NOMO-1 treated with DMSO at 0.1 percent for 48 hours (cell line): ENCODE measurements around the gene SLC5A9.

Source experiments
- DNase-seq: peaks from one replicate; lab custom pipeline; 2025; ENCODE audit not compliant: unreplicated experiment; lab: John Stamatoyannopoulos, UW

Gene SLC5A9

DNA sequence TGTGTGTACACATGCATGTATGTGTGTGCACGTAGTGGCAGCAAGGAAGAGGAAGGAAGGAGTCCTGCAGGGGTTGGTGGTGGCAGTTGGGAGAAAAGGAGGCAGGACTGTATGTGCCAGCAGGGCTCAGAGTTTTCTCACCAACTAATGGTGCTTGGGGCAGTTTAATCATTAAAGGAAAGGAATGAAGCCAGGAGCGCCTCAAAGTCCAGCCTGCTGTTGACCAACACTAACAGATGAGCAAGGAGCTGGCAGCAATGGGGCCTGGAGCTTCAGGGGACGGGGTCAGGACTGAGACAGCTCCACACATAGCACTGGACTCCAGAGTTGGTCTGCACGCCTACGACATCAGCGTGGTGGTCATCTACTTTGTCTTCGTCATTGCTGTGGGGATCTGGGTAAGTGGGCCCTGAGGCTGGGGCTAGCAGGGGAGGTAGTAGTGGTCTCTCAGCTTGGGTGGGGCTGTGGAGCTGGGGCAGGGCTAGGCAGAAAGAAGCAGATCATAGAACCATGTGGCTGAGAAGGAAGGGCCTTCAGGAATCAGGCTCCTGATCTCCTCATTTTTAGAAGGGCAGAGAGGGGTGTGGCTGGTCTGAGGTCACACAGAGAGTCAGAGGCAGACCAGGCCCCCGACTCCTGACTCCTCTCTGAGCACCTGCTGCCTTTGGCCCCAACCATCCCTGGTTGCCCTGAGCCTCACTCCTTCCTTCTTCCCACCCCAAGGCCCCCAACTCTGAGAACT is at the start of gene SLC5A9:
SLC5A9 (plus strand) TSS at position 216 of the 742 bp plus-strand sequence; CDS start at position 237, 21 bp downstream.
- DNase-seq: no peak

DNA sequence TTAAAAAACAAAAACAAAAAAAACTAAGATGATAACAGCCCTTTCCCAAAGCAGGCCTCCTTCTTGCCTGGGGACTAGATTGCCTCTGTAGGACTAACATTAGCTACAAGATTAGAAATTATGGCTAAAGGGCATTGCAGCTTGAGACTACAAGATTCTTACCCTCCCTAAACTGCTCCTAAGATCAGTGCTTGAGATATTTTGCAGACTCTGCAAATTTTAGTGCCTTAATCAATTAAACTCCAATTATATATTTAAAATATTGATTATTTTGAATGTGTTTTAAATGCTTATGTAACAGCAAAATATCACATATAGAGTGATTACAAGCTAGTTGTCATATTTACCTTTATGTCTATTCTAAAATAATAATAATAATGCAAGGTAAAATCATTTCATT is 47.4 kb upstream of the SLC5A9 start:
- no peak for DNase-seq

DNA sequence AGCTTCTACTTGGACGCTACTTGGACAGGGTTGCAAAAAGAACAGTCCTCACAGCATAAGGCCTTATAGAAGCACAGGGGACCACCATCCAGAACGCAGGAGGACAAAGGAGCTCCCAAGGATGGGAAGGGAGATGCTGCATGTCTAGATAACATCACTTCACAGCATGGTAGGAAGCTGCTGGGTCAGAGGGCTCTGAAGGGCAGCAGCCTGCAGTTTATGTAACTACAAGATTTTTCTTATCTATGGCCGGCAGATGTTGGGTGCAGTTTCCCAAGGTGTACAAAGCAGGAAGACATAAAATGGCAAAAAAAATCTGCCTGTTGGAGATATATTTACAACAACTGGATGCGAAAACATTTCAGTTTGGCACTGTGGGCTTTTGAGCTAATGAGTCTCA is 45.3 kb upstream of the SLC5A9 start:
- DNase-seq: no peak

DNA sequence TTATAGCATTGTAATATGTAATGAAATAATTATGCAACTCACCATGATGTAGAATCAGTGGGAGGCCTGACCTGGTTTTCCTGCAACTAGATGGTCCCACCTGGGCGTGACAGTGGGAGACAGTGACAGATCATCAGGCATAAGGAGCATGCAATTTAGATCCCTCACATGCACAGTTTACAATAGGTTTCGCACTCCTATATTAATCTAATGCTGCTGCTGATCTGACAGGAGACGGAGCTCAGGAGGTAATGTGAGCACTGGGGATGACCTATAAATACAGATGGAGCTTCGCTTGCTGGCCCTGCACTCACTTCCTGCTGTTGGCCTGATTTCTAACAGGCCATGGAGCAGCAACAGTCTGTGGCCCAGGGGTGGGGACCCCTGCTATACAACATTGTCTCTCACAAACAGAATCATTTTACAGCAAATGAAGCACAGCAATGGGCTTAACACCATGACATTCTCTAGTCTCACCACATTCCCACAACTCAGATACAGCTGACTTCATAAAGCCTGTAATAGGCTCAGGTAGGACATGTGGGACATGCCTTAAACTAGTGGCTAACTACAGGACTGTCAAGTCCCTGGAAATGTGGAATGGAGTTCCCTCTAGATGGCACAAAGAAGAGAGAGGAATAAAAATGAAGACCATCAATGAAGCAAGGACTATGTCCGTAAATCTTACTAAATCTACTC is 40.7 kb upstream of the SLC5A9 start:
- DNase-seq: no peak

DNA sequence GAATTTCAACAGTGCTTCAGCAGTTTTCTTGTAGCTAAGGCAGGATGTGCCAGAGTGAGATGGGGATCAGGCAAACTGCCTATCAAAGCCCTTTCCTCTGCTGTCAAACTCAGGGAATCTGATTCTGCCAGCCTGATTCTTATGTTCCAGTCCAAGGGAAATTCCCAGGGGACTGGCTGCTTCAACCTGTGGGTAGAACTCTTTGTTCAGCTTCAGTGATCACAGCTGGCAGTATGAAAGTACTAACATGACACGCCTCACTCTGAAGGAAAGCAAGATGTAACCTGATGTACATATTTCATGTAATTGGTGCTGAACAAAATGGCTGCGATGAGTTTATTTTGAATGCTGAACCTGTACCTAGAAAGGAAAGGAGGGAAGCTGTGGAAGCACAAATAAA is 40.1 kb upstream of the SLC5A9 start:
- no peak for DNase-seq

DNA sequence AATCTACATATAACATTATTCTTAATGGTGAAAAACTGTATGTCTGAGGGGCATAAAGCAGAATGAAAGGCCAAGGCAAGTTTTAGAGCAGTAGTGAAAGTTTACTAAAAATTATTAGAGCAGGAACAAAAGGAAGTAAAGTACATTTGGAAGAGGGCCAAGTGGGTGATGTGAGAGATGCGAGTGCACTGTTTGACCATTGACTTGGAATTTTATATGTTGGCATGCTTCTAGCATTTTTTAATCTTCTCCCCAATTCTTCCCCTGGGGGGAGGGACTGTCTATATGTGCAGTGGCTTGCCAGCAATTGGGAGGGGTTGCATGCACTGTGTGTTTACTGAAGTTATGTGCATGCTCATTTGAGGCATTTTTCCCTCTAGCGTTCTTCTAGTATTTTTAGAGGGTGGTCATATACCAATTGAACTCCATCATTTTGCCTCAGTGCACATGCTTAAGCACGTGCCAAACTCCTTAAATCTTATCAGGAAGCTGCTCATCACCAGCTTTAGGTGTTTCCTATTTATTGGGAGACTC is 36.1 kb upstream of the SLC5A9 start:
- DNase-seq: no peak

DNA sequence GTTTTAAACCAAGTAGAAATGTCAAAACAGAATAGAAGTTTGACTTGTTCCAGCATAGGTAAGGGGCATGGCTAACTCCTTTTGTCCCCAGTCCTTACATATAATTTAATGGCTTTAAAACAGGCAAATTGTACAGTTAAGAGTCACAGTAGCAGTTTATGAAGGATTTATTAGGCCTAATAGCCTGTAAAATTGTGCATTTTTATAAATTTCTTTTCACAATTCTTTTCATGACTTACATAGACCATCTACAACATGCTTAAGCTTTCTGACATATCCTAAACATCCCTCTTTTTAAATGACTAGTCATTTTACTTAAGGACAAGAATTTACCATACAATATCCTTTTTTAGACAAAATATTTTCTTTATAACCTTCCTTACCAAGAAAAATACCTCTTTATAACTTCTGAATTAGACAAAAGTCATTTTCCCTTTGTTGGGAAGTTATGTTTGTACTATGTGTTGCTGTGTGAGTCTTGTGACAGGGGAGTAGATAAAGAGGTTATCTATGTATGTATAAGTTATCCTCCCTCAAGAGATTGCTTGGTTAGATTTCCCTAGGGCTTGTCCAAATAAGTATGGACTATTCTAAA is 34.5 kb upstream of the SLC5A9 start:
- no peak for DNase-seq

DNA sequence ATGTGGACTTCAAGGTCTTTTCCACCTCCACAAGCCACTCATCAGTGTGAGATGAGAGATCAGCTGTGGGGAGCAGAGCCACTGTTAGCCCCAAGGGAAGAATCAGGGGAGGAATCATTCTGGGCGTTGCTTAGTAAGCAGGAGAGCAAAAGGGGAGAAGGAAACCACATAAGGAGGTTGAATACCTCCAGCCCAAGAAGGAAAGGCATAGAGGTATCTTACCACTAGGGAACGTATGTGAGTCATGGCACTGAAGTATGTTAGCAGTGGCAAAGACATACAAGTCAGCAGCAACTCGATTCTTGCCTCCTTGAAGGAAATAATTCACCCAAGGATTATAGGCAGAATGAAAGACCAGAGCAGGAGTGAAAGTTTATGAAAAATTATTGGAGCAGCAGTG is 31.6 kb upstream of the SLC5A9 start:
- no peak for DNase-seq

DNA sequence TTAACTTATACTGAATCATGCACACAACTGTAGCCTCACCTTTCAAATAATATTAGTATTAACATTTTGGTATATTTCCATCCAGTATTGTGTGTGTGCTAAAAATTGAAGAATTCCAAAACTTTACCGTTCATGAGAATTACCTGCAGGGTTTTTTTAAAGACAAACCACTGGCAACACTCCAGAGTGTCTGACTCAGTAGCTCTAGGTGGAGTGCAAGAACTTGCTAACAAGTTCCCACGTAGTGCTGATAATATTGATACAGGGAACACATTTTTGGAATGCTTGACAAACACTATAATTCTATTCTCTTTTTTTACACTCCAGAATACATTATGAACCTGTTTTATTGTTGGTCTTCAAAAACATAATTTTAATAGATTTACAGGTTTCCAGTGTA is 27.7 kb upstream of the SLC5A9 start:
- DNase-seq: no peak

DNA sequence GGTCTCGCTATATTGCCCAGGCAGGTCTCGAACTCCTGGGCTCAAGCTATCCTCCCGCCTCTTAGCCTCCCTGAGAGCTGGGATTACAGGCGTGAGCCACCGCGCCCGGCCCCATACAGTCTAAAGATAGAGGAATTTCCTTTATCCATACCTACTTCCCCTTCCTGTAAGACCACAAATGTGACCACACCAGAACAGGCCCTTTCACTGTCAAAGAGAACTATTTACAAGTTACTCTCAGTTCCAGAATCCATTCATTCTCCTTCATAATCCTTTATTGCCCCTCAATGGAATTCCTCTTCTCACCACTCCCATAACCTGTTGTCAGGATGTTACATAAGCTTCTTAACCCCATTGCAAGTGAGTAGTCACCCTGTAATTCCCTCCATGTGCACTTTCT is 26.3 kb upstream of the SLC5A9 start:
- DNase-seq: peak; percentile 24

DNA sequence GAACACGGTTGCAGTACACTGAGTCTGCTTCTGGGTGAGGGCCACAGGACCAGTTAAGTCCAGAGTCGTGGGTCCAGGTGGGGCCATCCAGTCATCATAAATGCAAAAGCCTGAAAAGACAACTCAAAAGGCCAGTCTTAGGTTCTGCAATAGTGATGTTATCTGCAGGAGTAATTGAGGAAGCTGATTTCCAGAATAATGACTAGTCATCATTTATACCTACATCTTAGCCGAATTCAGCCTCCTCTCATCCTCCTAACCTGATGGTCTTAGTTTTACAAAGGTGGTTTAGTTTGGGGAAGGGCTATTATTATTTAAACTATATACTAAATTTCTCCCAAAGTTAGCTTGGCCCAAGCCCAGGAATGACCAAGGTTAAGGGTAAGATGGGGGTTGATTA is 23.5 kb upstream of the SLC5A9 start:
- DNase-seq: no peak

DNA sequence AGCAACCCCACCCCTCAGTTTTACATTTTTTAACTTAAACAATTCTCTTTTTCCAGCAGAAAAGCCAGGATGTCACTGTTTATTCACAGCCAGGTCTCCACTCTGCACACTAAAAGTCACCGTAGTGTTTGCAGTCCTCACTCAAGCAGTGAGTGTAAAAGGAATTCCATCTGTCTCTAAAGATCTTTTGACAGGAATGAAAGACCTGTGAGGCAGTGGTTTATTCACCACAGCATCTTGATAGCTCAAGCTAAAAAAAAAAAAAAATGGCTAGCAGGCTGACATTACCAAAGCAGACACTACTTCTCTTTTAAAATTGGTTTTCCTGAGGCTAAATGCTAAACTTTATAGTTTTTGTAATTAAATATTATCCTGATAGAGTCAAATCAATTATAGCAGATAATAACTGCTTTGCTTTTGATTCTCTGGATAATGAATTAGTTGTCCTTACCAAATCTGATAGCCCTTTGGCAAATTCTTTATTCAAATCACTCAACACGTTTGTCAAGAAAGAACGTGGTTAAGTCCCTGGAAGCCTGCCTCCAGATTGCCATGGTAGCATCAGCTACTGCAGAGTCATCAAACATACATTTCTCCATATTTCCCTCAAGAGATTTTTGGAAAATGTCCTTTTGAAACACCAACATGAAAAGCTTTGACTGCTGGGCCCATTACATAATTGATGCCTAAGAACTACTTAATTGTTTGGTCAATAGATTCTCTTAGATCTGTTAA is 22.2 kb upstream of the SLC5A9 start:
- DNase-seq: no peak

DNA sequence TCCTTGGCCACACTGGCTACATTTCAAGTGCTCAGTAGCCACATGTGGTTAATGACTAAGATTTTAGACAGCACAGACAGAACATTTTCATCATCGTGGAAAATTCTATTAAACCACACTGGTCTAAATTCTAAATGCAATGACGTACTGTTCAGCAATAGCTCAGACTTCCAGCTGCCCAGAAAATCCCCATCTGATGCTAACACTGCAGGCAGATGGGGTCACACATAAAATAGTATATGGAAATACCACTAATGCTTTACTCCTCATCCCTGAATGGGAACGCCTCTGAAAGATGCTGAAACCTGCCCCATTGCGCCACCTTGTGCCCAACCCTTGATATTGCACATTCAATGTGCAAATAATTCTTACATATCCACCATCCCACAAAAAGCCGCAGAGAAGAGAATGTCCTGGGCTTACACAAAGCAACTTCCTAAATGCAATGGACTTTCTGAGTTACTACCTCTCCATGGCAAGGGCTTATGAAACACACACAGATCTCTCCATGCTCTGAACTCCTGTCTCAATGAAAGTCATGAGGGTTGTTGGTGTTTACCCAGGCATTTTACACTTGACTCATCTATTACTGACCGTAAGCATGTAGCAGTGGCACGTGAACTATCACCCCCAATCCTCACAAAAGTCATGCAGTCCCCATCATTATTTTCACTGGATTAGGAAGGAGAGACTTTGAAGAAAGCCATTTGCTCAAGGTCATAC is 20.3 kb upstream of the SLC5A9 start:
- DNase-seq: peak; percentile 52

DNA sequence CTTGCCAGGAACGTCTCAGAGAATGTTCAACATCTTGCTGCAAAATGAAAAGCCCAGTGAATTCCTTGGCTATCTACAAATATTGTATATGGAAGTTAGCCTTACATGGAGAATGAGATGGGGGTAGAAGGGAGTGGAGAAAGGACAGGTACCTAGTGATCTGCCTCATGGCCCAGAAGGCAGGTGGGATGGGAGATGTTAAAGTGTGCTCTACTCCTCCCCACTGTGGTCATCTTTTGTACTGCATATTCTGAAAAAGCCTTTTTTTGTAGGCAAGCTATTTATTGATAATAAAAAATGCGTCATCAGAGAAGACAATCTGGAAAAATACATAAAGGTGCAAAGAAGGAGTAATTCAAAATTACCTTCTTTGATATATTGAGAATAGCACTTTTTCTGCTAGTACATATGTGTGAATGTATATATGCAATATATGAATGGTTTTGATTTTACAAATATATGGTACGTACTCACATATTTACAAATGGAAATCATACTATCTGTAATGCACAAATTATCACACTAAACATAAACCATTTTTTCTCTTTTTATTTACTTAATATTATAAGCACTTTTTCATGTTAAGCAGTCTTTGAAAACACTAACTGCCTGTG is 19.1 kb upstream of the SLC5A9 start:
- peak; percentile 1 for DNase-seq

DNA sequence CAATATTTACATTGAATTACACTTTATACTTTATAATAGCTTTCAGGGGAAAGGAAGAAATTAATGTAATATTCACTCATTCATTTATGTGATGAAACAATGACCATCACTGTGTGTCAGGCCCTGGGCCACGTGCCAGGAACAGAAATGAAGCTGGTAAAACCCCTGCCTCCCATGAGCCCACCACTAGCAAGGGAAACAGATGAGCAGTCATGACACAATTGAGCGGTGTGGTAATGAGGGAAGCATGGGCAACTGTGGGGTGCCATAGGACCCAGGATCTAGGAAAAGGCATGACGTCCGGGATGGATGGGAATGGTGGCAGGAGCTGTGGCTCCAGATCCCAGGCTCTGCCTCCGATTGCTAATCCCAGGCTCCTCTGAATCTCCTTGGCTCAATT is 17.0 kb upstream of the SLC5A9 start:
- DNase-seq: no peak

DNA sequence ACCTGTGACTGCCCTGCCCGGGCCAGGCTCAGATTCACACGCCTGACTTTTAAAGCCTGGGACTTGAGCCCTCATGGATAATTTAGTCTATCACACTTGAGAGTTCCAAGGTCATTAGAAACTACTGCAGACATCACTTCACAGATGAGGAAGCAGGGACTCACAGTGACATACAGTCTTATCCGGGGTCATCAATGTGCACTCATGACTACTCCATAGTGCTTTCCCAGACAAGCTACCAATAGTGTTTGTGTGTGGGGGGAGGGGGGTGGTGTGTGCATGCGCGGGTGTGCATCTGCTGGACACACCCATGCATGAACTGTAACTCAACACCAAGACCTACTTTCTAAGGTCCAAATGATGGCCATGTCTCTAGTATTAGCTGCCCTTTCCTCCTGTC is 16.1 kb upstream of the SLC5A9 start:
- DNase-seq: no peak

DNA sequence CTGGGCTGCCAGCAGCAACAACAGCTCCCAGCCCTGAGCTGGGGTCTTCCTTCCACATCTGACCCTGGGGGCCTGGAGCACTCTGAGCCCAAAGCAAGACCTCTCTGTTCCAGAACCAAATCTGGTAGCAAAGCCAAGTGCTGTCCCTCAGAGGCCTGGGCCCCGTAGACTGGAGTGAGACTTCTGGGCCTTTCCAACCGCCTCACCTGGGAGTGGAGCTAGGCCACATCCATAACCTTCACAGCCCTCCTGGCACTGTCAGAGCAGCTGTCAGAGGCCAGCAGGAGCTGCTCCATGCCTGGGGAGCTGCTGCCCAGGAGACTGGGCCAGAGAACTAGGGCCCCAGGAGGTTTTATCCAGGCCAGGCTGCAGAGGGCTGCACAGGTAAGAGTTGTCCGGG is 15.4 kb upstream of the SLC5A9 start:
- DNase-seq: no peak

DNA sequence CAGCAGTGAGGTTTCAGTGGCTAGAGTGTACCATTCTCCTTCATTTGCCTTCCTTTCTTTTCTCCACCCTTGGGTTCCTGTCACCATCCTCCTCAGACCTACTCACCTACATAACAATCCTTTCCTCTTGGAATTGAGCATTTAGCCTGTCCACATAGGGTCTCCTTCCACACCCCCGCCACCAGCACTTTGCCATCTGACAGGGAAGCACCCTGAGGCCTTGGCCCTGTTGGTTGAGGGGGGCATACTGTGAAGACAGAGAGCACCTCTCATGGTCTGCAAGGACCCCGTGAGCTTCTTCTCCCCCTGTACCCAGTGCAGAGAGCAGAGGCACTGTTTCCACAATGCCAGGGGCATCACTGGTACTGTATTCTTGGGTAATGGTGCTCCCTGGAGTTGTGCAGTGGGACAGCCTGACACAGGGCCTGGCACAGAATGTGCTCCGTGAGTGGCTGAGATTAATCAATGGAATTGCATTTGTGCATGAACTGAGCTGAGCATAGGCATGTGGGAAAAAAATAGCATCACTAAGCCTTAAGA is 14.9 kb upstream of the SLC5A9 start:
- DNase-seq: no peak

DNA sequence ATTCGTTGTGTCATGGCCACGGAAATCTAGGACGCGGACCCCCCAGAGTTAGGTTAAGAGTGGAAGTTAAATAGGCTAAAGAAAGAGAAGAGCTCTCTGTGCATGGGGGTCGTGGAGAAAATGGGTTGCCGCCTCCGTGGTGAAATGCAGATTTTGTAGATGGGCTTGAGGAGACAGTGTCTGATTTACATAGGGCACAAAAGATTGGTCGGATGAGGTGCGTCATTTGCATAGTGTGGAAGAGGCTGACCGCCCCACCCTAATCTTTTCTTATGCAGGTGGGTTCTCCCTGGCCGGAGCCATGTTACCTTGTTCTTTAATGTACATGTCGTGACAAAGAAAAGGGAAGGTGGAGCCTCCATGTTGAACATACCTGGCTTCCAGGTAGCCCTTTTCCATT is 14.3 kb upstream of the SLC5A9 start:
- DNase-seq: no peak

DNA sequence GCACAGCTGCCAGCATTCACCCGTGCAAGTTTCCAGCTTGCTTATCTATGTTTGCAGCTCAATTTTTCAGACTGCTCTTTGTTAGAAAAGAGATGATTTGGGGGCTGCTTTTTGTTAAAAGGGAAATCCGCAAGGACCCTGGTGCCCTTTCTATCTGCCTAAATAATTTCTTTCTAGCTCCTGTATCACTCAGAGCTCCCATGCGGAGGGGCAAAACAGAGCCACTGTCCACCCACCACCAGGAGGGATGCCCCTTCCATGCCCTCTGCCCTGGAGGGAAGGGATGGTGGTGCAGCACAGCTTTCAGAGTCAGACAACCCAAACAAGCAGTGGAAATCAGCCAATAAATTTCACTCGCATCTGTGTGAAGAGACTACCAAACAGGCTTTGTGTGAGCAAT is 13.9 kb upstream of the SLC5A9 start:
- DNase-seq: no peak
